Measurements from ENCODE around the gene ZNF853.
"Not testable (repeated sequence)": the region's sequence is repeated elsewhere in the genome, so short reads cannot be mapped to it uniquely, and the experiment has no call there.

ZNF853 gene

DNA sequence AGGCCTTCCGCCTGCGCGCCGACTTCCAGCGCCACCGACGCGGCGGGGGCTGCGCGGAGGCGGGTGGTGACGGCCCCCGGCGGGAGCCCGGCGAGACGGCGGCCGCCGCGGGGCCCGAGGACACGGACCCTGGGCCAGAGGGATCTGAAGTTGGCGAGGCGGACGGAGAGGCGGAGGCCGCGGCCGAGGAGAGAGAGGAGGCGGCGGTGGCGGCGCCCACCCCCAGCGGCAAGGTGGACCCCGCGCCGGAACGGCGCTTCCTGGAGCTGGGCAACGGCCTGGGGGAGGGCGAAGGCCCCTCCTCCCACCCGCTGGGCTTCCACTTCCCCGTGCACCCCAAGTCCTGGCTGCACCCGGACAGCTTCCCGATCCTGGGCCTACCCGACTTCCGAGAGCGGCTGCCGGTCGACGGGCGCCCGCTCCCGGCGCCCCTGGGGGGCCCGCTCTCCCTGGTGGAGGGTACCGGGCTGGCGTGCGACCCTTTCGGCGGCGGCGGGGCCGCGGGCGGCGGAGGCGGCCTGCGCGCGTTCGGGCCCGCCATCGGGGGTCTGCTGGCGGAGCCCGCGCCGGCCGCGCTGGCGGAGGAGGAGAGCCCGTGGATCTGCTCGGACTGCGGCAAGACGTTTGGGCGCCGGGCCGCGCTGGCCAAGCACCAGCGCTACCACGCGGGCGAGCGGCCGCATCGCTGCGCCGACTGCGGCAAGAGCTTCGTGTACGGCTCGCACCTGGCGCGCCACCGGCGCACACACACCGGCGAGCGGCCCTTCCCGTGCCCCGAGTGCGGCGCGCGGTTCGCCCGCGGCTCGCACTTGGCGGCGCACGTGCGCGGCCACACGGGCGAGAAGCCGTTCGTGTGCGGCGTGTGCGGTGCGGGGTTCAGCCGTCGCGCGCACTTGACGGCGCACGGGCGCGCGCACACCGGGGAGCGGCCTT, 37.9 kb downstream of the ZNF853 start:
- no peak for DNase-seq

DNA sequence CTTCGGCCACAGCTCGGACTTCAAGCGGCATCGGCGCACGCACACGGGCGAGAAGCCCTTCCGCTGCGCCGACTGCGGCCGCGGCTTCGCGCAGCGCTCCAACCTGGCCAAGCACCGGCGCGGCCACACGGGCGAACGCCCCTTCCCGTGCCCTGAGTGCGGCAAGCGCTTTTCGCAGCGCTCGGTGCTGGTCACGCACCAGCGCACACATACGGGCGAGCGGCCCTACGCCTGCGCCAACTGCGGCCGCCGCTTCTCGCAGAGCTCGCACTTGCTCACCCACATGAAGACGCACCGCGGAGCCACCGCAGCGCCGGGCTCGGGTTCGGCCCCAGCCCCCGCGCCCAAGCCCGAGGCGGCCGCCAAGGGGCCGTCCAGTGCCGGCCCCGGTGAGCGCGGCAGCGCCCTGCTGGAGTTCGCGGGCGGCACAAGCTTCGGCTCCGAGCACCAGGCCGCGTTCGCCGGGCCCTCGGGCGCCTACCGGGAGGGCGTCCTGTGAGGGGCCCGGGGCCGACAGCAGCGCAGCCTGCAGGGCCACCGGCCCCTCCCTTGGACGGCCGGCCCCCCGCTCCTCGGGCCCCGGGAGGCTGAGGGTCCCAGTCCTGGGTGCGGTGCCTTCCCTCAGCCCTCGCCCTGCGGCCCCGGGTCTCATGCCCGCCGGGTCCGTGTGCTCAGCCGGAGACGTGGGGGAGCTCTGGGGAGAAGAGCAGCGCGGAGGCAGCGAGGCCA, 38.9 kb downstream of the ZNF853 start:
- DNase-seq, result no peak

DNA sequence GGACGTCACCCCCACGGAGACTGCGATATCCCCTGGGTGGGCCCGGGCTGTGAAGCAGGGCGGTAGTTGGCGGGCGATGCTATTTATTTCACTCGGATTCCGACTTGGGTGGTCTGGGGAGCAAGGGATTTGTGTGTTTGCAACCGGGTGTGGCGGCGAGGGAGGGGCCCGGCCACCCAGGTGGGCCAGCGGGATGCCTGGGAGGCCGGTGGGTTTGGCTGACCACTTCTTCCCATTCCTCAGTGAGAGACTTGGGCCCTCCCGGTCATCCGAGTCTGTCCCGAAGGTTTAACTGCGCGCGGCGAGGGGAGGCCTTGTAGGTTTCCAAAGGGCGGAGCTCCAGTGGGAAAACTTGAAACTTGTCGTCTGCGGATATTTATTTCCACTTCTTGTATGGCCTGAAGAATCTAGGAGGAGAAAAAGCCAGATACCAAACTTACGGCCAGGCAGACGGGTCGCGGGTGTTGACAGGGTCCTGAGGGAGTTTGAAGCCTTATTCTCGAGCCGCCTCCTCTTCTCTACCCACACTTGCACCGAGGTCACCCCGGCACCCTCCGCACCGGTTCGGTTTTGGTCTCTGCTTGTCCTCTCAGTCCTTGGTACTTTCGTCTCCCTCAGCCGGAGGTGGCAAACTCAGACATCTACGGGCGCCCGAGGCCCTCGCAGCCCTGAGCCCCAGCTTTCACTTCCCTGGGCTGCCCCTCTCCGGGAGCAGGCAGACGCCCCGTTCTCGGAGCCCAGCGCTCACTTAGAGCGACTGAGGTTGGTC, 39.6 kb downstream of the ZNF853 start:
- no peak for DNase-seq

DNA sequence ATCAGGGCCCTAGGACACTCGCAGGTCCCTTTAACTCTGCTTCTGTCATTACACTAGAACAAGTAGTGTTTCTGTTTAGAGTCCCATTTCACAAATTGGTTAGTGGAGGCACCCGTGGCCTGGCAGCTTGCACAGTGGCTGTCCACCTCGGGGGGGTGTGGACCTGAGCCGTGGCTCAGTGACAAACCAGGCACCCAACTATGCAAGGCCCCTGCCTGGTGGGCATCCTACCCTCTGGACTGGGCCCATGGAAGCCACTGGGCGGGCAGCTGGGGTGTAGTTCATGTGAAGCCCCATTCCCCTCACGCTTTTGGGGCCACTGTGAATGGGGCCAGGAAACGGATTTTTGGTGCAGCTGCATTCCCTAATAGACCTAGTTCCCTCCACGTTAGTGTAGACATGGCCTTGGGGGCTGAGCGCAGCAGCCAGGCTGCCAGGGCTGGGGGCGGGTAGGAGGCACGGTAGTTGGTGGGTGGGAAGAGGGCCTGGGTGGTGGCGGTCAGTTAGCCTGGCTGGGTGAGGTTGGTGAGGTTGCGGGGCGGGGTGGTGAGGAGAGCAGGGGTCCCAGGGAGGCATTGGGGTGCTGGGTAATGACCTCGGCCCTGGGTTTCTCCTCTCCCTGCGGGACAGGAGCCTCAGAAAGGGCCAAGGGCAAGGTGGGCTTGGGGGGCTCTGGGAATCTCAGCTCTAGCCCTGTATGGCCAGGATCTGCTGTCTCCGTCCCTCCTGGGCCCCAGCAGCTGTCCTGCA, 40.4 kb downstream of the ZNF853 start:
- no peak for DNase-seq

DNA sequence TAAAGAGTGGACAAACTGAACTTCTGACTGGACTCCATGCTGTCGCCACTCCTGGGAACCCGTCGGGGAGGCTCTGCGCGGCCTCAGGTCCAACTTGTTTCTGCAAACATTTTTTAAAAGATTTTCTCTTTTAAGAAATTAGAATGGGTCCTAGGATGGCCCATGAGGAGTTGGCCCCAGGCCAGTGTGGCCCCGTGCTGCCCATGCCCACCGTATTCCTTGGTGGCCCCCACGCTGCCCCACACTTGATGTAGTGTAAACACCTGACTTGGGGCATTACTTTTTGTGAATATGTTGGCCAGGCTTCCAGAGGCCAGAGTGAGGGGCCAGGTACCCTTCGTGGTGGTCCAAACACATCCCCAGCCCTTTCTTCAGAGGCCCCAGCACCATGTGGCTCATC, 41.0 kb downstream of the ZNF853 start:
- no peak for DNase-seq

DNA sequence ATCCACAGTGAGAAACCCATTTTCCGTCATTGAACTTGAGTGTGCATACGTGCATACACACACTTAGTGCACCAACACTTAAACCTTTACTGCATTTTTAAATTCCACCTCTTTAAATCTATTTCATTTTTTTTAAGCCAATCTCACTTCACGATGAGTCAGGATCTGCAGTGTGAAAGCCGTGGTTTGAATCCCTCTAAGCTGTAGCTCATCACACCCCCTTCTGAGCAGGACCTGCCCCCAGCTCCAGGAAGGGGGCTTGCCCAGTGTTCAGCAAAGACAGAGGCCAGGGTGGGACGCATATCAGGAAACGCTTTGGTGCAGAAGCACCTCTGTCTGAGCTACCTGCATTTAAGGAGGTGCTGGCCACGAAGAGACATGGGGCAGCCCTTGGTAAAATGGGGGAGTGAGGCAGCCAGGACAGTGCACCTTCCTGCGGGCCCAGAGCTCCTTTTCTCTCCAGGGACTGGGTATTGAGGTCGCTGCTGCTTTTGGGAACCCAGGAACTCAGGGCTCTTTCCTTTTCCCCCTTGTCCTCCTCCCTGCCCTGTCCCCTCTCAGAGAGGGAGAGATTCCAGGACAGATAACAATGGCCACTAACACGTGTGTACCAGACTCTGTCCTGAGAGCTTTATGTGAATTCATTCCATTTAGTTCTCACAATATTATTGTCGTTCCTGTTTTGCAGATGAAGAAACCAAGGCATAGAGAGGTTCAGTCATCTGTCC, 43.4 kb downstream of the ZNF853 start:
- DNase-seq, result no peak

DNA sequence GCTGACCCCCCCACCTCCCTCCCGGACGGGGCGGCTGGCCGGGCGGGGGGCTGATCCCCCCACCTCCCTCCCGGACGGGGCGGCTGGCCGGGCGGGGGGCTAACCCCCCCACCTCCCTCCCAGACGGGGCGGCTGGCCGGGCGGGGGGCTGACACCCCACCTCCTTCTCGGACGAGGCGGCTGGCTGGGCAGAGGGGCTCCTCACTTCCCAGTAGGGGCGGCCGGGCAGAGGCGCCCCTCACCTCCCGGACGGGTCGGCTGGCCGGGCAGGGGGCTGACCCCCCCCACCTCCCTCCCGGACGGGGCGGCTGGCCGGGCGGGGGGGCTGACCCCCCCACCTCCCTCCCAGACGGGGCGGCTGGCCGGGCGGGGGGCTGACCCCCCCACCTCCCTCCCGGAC, 55.4 kb downstream of the ZNF853 start:
- not testable (repeated sequence) for DNase-seq
